DMS153 treated with DMSO at 0.1 percent for 48 hours (cell line): ENCODE data around the gene FGF1.

Source experiments
- DNase-seq: peaks from one replicate; lab custom pipeline; 2025; ENCODE audit not compliant: unreplicated experiment; lab: John Stamatoyannopoulos, UW

Gene FGF1

GRCh38 chr5:142644640-142645361, 41.1 kb downstream of the FGF1 start:
- no peak for DNase-seq

GRCh38 chr5:142644127-142644526, 41.8 kb downstream of the FGF1 start:
- no peak for DNase-seq

- DNase-seq, result no peak
Observed at GRCh38 chr5:142643634-142644033, 42.3 kb downstream of the FGF1 start.

- no peak for DNase-seq
Observed at GRCh38 chr5:142642427-142642826, 43.5 kb downstream of the FGF1 start.

GRCh38 chr5:142641711-142642110, 44.2 kb downstream of the FGF1 start:
- DNase-seq, result no peak

GRCh38 chr5:142640316-142641005, 45.4 kb downstream of the FGF1 start:
- no peak for DNase-seq

GRCh38 chr5:142639455-142639854, 46.4 kb downstream of the FGF1 start:
- no peak for DNase-seq

- no peak for DNase-seq
Observed at GRCh38 chr5:142637871-142638270, 48.0 kb downstream of the FGF1 start.

GRCh38 chr5:142636698-142637324, 49.1 kb downstream of the FGF1 start:
- DNase-seq, result no peak

- no peak for DNase-seq
Observed at GRCh38 chr5:142636093-142636492, 49.8 kb downstream of the FGF1 start.

- DNase-seq, result no peak
Observed at GRCh38 chr5:142634216-142635011, 51.5 kb downstream of the FGF1 start.

GRCh38 chr5:142630927-142631539, 54.9 kb downstream of the FGF1 start:
- DNase-seq, result no peak

GRCh38 chr5:142627383-142628217, 58.3 kb downstream of the FGF1 start:
- no peak for DNase-seq

GRCh38 chr5:142626786-142627185, 59.1 kb downstream of the FGF1 start:
- DNase-seq, result no peak

GRCh38 chr5:142626099-142626498, 59.8 kb downstream of the FGF1 start:
- DNase-seq, result no peak

GRCh38 chr5:142621227-142621626, 64.7 kb downstream of the FGF1 start:
- no peak for DNase-seq

- no peak for DNase-seq
Observed at GRCh38 chr5:142619815-142620214, 66.1 kb downstream of the FGF1 start.

- DNase-seq, result no peak
Observed at GRCh38 chr5:142618130-142618523, 67.8 kb downstream of the FGF1 start.

- no peak for DNase-seq
Observed at GRCh38 chr5:142617416-142618129, 68.3 kb downstream of the FGF1 start.
